Upper lobe of left lung (tissue), 6 donors: ENCODE measurements around the gene NKX6-2. TPM values are rescaled to one million over a fixed set of nuclear protein-coding genes. Genes with fewer than 3 reads are reported as not detected.

ENCODE experiments used
- ATAC-seq, 2 donors: fragments of 200-7000 bp; cut with Tn5 transposase; one replicate each; pipeline ENCODE4 v1.9.1; 2022; ENCODE audit warnings: mild to moderate bottlenecking in 2 of 2, moderate library complexity in 2 of 2; ENCODE audit not compliant: low FRiP score in 2 of 2
- DNase-seq, 2 donors: peaks; one replicate each; pipeline ENCODE4 v3.0.0-alpha.2; 2019 to 2020
- H3K27ac ChIP-seq, 4 donors: fragments of 200-600 bp; sonication (generic); one replicate each; pipeline ENCODE4 v1.5.1; 2016 to 2019
- H3K27me3 ChIP-seq, 4 donors: fragments of 200-600 bp; sonication (generic); one replicate each; pipeline ENCODE4 v1.5.1; 2017 to 2019
- H3K36me3 ChIP-seq, 4 donors: fragments of 200-600 bp; sonication (generic); one replicate each; pipeline ENCODE4 v1.5.1; 2016 to 2019
- H3K4me1 ChIP-seq, 4 donors: fragments of 200-600 bp; sonication (generic); one replicate each; pipeline ENCODE4 v1.5.1; 2018 to 2019
- H3K4me3 ChIP-seq, 4 donors: fragments of 200-600 bp; sonication (generic); one replicate each; pipeline ENCODE4 v1.5.1; 2017 to 2019; ENCODE audit warnings: mild to moderate bottlenecking in 2 of 4, moderate library complexity in 1 of 4
- H3K9me3 ChIP-seq, 4 donors: fragments of 200-600 bp; sonication (generic); one replicate each; pipeline ENCODE4 v1.5.1; 2018 to 2019
- CTCF ChIP-seq, 6 experiments: fragments of 450-650 bp in 4 of 6; fragments of 200-600 bp in 2 of 6; sonication (generic) in 2 of 6; IDR thresholded peaks; one replicate each; pipeline ENCODE4 v1.5.1; 2016 to 2019; ENCODE audit warnings: antibody characterized with exemption in 6 of 6
- EP300 ChIP-seq, 4 donors: sonication (generic); formaldehyde crosslinking; IDR thresholded peaks; one replicate each; pipeline ENCODE4 v1.5.1; 2017; ENCODE audit warnings: antibody characterized with exemption in 4 of 4, control low read depth in 2 of 4
- POLR2A ChIP-seq, 4 donors: fragments of 450-650 bp; IDR thresholded peaks; one replicate each; pipeline ENCODE4 v1.5.1; 2016 to 2017; ENCODE audit warnings: antibody characterized with exemption in 4 of 4, mild to moderate bottlenecking in 2 of 4
- POLR2AphosphoS5 ChIP-seq, 2 donors: sonication (generic); formaldehyde crosslinking; IDR thresholded peaks; one replicate each; pipeline ENCODE4 v1.5.1; 2017; ENCODE audit warnings: antibody characterized with exemption in 2 of 2
- WGBS, 2 donors: methylation state at CpG; one replicate each; pipeline ENCODE4 v1.1.5; 2017 to 2018; 5-methylcytosine and 5-hydroxymethylcytosine counted together
- total RNA-seq, 6 donors: library from RNA; depleted of rRNA in 4 of 6; stranded (reverse); fragments of >200 nt in 4 of 6; gene quantifications; one replicate each; pipeline versions ENCODE4 v1.1.0 to v1.2.1, GENCODE V29; 2016 to 2021
- donor health status: DM: no; HTN: no; CAD: no; lungs with moderate emphysema.
- donor health status: DM: no; HTN: yes; CAD: no; lungs with severe emphysema.

The NKX6-2 gene
- total RNA-seq, 6 donors from 2014 or later: not detected

- WGBS, 2 donors: 96% methylated on average over 19 to 20 of the region's 20 CpGs
- DNase-seq: peak in 1 of 2 donors; percentile 64
- Histone ChIP-seq H3K4me1 (no peaks in the 10 kb centered on the region), H3K36me3 (peaks cover 5 to 61% (median 42%) of the 10 kb centered on the region in 4 donors), H3K27me3 (no peaks in the 10 kb centered on the region), H3K4me3 (no peak overlapping the region), H3K9me3 (no peaks in the 10 kb centered on the region), H3K27ac (no peak overlapping the region)
- no peak for ATAC-seq
- no peak for TF ChIP-seq CTCF (IDR thresholded peaks at IDR 0.05)
- TF ChIP-seq POLR2A (IDR thresholded peaks at IDR 0.05): no peak
- no peak for TF ChIP-seq EP300 (IDR thresholded peaks at IDR 0.05)
- TF ChIP-seq POLR2AphosphoS5 (IDR thresholded peaks at IDR 0.05): no peak
Measured at GRCh38 chr10:132752378-132752777, 33.6 kb downstream of the NKX6-2 start.

GRCh38 chr10:132750936-132751335 is 35.0 kb downstream of the NKX6-2 start:
- no peak for ATAC-seq
- H3K4me3 ChIP-seq: no peak overlapping the region

GRCh38 chr10:132749371-132749795 is 36.6 kb downstream of the NKX6-2 start:
- Histone ChIP-seq H3K4me3 (no peak overlapping the region), H3K27me3 (no peaks in the 10 kb centered on the region), H3K9me3 (no peaks in the 10 kb centered on the region), H3K4me1 (no peaks in the 10 kb centered on the region), H3K36me3 (peaks cover 5 to 40% (median 33%) of the 10 kb centered on the region in 4 donors), H3K27ac (no peak overlapping the region)
- peak in 1 of 2 donors; percentile 70 for DNase-seq
- WGBS, 2 donors: 92 to 95% methylated on average over 21 to 22 of the region's 22 CpGs
- no peak for TF ChIP-seq CTCF (IDR thresholded peaks at IDR 0.05)
- TF ChIP-seq POLR2A (IDR thresholded peaks at IDR 0.05): no peak
- TF ChIP-seq POLR2AphosphoS5 (IDR thresholded peaks at IDR 0.05): no peak
- no peak for TF ChIP-seq EP300 (IDR thresholded peaks at IDR 0.05)
- no peak for ATAC-seq

More at GRCh38 chr10:132750936-132751335, 35.0 kb downstream of the NKX6-2 start:
- peaks cover 5 to 48% (median 38%) of the 10 kb centered on the region in 4 donors for H3K36me3 ChIP-seq
- 93 to 100% methylated on average over 8 to 14 of the region's 14 CpGs for WGBS, 2 donors
- H3K9me3 ChIP-seq: no peaks in the 10 kb centered on the region
- H3K27ac ChIP-seq: no peak overlapping the region
- H3K4me1 ChIP-seq: no peaks in the 10 kb centered on the region
- DNase-seq: peak in 1 of 2 donors; percentile 67
- no peaks in the 10 kb centered on the region for H3K27me3 ChIP-seq
- TF ChIP-seq EP300 (IDR thresholded peaks at IDR 0.05) (no peak), CTCF (IDR thresholded peaks at IDR 0.05) (no peak), POLR2A (IDR thresholded peaks at IDR 0.05) (no peak), POLR2AphosphoS5 (IDR thresholded peaks at IDR 0.05) (no peak)

GRCh38 chr10:132748545-132749370 is 37.2 kb downstream of the NKX6-2 start:
- Histone ChIP-seq H3K36me3 (peaks cover 0 to 38% (median 29%) of the 10 kb centered on the region in 4 donors), H3K4me3 (no peak overlapping the region), H3K27ac (no peak overlapping the region), H3K27me3 (no peaks in the 10 kb centered on the region), H3K4me1 (no peaks in the 10 kb centered on the region), H3K9me3 (no peaks in the 10 kb centered on the region)
- ATAC-seq (no peak), DNase-seq (peak in 1 of 2 donors; percentile 77)
- TF ChIP-seq POLR2A (IDR thresholded peaks at IDR 0.05): no peak
- no peak for TF ChIP-seq CTCF (IDR thresholded peaks at IDR 0.05)
- TF ChIP-seq EP300 (IDR thresholded peaks at IDR 0.05): no peak
- TF ChIP-seq POLR2AphosphoS5 (IDR thresholded peaks at IDR 0.05): no peak
- WGBS, 2 donors: 89 to 92% methylated on average over 16 to 36 of the region's 36 CpGs
